Heart left ventricle (tissue), 13 donors: ENCODE data around the gene ZBTB46.

Experiments
- POLR2A ChIP-seq, 2 donors: fragments of 450-650 bp; IDR thresholded peaks; one replicate each; pipeline ENCODE4 v1.6.1; 2017; ENCODE audit warnings: antibody characterized with exemption in 2 of 2, mild to moderate bottlenecking in 2 of 2, moderate library complexity in 2 of 2
- TF ChIP-seq, protein P1 (sequence below), 12 donors: fragments of 200-600 bp; sonication (generic) in 4 of 12; IDR thresholded peaks; one replicate each; pipeline versions ENCODE4 v1.5.0 to v1.8.0; 2018 to 2022; ENCODE audit warnings: antibody characterized with exemption in 12 of 12, mild to moderate bottlenecking in 5 of 12
- donor health status: ischemic (EF 13 %, LVEDD 7.1; RV severe dilation, severe dysfunction).
- donor health status: DM: no; HTN: yes; CAD: no.
- donor health status: DM: no; HTN: no; CAD: no.
- donor health status: ischemic (EF 25% LVEDD 6.9; RV normal size, moderate dysfunction).
- donor health status: ischemic (EF 25% LVEDD 5.7; RV mildly dilated, moderate dysfunction).
- donor health status: ischemic (EF 35%, LVEDD 5.7; RV mildly dilated, moderate dysfunction).
- donor health status: nonischemic (EF 11% LVEDD 7.7; RV severe dilation, severe dysfunction).
- donor health status: DM: yes; HTN: yes; CAD: no.
- donor health status: PGD.
- donor health status: ischemic (EF 29% LVEDD 5.4; RV normal size, mild dysfunction).
- donor health status: nonischemic (EF 23%, LVEDD 6.1; RV moderate dilation, normal function).

DNA sequence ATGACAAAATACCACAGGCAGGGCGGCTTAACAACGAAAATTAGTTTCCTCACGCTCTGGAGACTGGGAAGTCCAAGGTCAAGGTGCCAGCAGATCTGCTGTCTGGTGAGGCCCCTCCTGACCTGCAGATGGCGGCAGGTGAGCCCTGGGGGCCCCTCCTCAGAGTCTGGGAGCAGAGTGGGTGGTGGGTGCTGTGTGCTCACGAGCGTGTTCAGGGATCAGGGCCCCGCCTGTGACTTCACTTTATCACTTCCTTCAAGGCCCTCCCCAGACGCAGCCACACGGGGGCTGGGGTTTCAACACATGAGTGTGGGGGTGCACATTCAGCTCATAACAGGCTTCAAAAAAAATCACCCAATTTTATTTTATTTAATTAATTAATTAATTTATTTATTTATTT lies 52.2 kb downstream of the ZBTB46 start:
- TF ChIP-seq, protein P1, sequence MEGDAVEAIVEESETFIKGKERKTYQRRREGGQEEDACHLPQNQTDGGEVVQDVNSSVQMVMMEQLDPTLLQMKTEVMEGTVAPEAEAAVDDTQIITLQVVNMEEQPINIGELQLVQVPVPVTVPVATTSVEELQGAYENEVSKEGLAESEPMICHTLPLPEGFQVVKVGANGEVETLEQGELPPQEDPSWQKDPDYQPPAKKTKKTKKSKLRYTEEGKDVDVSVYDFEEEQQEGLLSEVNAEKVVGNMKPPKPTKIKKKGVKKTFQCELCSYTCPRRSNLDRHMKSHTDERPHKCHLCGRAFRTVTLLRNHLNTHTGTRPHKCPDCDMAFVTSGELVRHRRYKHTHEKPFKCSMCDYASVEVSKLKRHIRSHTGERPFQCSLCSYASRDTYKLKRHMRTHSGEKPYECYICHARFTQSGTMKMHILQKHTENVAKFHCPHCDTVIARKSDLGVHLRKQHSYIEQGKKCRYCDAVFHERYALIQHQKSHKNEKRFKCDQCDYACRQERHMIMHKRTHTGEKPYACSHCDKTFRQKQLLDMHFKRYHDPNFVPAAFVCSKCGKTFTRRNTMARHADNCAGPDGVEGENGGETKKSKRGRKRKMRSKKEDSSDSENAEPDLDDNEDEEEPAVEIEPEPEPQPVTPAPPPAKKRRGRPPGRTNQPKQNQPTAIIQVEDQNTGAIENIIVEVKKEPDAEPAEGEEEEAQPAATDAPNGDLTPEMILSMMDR (IDR thresholded peaks at IDR 0.05), result no peak
- no peak for TF ChIP-seq POLR2A (IDR thresholded peaks at IDR 0.05)
